Testis (tissue), 2 donors: ENCODE data around the gene SNF8.

Experiments used
- CTCF ChIP-seq, 3 experiments: fragments of 450-650 bp in 2 of 3; fragments of 200-600 bp in 1 of 3; sonication (generic) in 1 of 3; IDR thresholded peaks; one replicate each; pipeline ENCODE4 v1.5.1; 2016 to 2019; ENCODE audit warnings: antibody characterized with exemption in 3 of 3, mild to moderate bottlenecking in 2 of 3, moderate library complexity in 1 of 3
- POLR2A ChIP-seq: fragments of 450-650 bp; IDR thresholded peaks from one replicate; pipeline ENCODE4 v1.6.1; 2017; ENCODE audit warnings: antibody characterized with exemption, mild to moderate bottlenecking, moderate library complexity

- no peak for TF ChIP-seq CTCF (IDR thresholded peaks at IDR 0.05)
- no peak for TF ChIP-seq POLR2A
Measured at GRCh38 chr17:48973806-48974205, 29.2 kb upstream of the SNF8 start.
